ENCODE data around the gene SPACA6.

DNA sequence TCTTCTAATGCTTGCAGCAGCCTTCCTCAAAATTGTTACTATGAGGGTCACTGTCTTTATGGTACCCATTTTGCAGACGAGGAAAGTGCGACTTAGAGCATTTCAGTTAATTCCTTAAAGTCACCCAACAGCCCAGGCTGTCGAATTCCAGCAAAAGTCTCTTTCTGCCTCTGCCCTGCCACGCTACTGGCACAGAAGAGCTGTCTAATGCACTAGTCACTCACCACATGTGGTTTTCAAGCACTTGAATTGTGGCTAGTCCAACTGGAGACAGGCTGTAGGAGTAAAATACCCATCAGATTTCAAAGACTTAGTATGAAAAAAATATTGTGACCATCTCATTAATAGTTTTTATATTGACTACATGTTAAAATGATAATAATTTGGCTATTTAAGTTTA is 56.8 kb downstream of the SPACA6 start:
- TF ChIP-seq, protein P1, sequence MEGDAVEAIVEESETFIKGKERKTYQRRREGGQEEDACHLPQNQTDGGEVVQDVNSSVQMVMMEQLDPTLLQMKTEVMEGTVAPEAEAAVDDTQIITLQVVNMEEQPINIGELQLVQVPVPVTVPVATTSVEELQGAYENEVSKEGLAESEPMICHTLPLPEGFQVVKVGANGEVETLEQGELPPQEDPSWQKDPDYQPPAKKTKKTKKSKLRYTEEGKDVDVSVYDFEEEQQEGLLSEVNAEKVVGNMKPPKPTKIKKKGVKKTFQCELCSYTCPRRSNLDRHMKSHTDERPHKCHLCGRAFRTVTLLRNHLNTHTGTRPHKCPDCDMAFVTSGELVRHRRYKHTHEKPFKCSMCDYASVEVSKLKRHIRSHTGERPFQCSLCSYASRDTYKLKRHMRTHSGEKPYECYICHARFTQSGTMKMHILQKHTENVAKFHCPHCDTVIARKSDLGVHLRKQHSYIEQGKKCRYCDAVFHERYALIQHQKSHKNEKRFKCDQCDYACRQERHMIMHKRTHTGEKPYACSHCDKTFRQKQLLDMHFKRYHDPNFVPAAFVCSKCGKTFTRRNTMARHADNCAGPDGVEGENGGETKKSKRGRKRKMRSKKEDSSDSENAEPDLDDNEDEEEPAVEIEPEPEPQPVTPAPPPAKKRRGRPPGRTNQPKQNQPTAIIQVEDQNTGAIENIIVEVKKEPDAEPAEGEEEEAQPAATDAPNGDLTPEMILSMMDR (IDR thresholded peaks at IDR 0.05) = no peak
- no peak for TF ChIP-seq POLR2A (IDR thresholded peaks at IDR 0.05)
